GM23338 (cell line): ENCODE data around the gene TMEM139.

ENCODE experiments used
- EZH2 ChIP-seq: fragments of 200-600 bp; sonication (generic); IDR thresholded peaks from one replicate; pipeline ENCODE4 v1.8.0; 2017; ENCODE audit warnings: antibody characterized with exemption, mild to moderate bottlenecking, low read depth; ENCODE audit not compliant: unreplicated experiment
- EZH2phosphoT487 ChIP-seq: fragments of 200-600 bp; sonication (generic); IDR thresholded peaks from one replicate; pipeline ENCODE4 v1.8.1; 2018; ENCODE audit warnings: antibody characterized with exemption; ENCODE audit not compliant: unreplicated experiment
- NANOG ChIP-seq: IDR thresholded peaks from 2 replicates; pipeline ENCODE4 v1.6.1; 2016; ENCODE audit warnings: antibody characterized with exemption, borderline replicate concordance
- POLR2AphosphoS5 ChIP-seq: IDR thresholded peaks from 2 replicates; pipeline ENCODE4 v1.6.1; 2016; ENCODE audit warnings: antibody characterized with exemption, low read depth
- ZNF114 ChIP-seq: fragments of 250-450 bp; sonication (Bioruptor Pico); IDR thresholded peaks from 2 replicates; pipeline ENCODE4 v1.5.0; 2020; ENCODE audit warnings: mild to moderate bottlenecking, moderate library complexity
- TF ChIP-seq, protein P1 (sequence below), 2 experiments: fragments of 200-600 bp in 1 of 2; sonication (generic) in 1 of 2; conservative IDR thresholded peaks; 2 replicates each; pipeline versions ENCODE4 v1.5.1 to v1.6.1; 2016 to 2017; ENCODE audit warnings: antibody characterized with exemption in 2 of 2, low read depth in 2 of 2, mild to moderate bottlenecking in 2 of 2, moderate library complexity in 1 of 2
- TF ChIP-seq, protein P2 (sequence below): IDR thresholded peaks from one replicate; pipeline ENCODE4 v1.6.1; 2018; ENCODE audit warnings: antibody characterized with exemption; ENCODE audit not compliant: unreplicated experiment

DNA sequence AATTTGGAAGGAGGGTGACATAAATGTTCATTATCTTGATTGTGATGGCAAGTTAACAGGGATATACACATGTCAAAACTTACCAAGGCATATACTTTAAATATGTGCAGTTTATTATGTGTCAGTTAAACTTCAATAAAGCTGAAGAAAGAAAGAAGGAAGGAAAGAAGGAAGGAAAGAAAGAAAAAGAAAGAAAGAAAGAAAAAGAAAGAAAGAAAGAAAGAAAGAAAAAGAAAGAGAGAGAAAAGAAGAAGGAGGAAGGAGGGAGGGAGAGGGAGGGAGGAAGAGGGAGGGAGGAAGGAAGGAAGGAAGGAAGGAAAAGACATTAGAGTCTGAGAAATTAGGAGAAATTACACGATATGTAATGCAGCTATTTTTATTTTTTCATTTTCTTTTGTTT, 37.4 kb upstream of the TMEM139 start:
- TF ChIP-seq, protein P1, sequence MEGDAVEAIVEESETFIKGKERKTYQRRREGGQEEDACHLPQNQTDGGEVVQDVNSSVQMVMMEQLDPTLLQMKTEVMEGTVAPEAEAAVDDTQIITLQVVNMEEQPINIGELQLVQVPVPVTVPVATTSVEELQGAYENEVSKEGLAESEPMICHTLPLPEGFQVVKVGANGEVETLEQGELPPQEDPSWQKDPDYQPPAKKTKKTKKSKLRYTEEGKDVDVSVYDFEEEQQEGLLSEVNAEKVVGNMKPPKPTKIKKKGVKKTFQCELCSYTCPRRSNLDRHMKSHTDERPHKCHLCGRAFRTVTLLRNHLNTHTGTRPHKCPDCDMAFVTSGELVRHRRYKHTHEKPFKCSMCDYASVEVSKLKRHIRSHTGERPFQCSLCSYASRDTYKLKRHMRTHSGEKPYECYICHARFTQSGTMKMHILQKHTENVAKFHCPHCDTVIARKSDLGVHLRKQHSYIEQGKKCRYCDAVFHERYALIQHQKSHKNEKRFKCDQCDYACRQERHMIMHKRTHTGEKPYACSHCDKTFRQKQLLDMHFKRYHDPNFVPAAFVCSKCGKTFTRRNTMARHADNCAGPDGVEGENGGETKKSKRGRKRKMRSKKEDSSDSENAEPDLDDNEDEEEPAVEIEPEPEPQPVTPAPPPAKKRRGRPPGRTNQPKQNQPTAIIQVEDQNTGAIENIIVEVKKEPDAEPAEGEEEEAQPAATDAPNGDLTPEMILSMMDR (conservative IDR thresholded peaks at IDR 0.05; ENCODE audit: low read depth in 2 of 2) = no peak
- TF ChIP-seq NANOG (no peak), EZH2phosphoT487 (no peak), POLR2AphosphoS5 (no peak), EZH2 (no peak), ZNF114 (CRISPR knock-in tag) (no peak)
- TF ChIP-seq, protein P2, sequence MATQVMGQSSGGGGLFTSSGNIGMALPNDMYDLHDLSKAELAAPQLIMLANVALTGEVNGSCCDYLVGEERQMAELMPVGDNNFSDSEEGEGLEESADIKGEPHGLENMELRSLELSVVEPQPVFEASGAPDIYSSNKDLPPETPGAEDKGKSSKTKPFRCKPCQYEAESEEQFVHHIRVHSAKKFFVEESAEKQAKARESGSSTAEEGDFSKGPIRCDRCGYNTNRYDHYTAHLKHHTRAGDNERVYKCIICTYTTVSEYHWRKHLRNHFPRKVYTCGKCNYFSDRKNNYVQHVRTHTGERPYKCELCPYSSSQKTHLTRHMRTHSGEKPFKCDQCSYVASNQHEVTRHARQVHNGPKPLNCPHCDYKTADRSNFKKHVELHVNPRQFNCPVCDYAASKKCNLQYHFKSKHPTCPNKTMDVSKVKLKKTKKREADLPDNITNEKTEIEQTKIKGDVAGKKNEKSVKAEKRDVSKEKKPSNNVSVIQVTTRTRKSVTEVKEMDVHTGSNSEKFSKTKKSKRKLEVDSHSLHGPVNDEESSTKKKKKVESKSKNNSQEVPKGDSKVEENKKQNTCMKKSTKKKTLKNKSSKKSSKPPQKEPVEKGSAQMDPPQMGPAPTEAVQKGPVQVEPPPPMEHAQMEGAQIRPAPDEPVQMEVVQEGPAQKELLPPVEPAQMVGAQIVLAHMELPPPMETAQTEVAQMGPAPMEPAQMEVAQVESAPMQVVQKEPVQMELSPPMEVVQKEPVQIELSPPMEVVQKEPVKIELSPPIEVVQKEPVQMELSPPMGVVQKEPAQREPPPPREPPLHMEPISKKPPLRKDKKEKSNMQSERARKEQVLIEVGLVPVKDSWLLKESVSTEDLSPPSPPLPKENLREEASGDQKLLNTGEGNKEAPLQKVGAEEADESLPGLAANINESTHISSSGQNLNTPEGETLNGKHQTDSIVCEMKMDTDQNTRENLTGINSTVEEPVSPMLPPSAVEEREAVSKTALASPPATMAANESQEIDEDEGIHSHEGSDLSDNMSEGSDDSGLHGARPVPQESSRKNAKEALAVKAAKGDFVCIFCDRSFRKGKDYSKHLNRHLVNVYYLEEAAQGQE = no peak
